SK-N-SH (cell line): ENCODE data around the gene TMPRSS6.

Experiments
- ELF1 ChIP-seq: IDR thresholded peaks from 2 replicates; pipeline ENCODE4 v1.4.0; 2012
- FOXM1 ChIP-seq: IDR thresholded peaks from 2 replicates; pipeline ENCODE4 v1.4.0; 2012; ENCODE audit warnings: low read depth, mild to moderate bottlenecking
- MXI1 ChIP-seq: IDR thresholded peaks from 2 replicates; pipeline ENCODE4 v1.6.1; 2012; ENCODE audit warnings: mild to moderate bottlenecking, low read depth, low read length, improper control_type of control experiment
- TAF1 ChIP-seq: IDR thresholded peaks from 2 replicates; pipeline ENCODE4 v1.6.1; 2012; ENCODE audit warnings: low read depth, mild to moderate bottlenecking, low read length, moderate library complexity, borderline replicate concordance
- TF ChIP-seq, protein P1 (sequence below): IDR thresholded peaks from 2 replicates; pipeline ENCODE4 v1.4.0; 2012; ENCODE audit warnings: low read depth, borderline replicate concordance
- TF ChIP-seq, protein P2 (sequence below): fragments of 200-600 bp; sonication (generic); IDR thresholded peaks from 2 replicates; pipeline ENCODE4 v1.6.1; 2017; ENCODE audit warnings: antibody characterized with exemption, mild to moderate bottlenecking, moderate library complexity

DNA sequence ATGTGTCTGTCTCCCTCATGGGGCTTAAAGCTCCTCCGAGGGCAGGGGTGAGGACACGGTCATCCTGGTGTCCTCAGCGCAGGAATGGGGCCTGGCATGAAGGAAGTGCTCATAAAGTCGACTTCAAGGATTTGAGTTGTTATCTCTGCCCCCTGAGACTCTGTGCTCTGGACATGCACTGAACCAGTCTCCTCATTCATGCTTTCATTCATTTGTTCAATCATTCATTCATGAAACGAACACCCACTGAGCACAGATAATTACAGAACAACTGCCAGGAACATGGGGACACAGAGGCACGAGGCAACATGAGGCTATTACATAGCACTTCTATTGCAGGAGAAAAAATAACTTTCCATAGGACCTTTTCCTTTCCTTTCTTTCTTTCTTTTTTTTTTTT lies 16.5 kb downstream of the TMPRSS6 start:
- TF ChIP-seq, protein P1, sequence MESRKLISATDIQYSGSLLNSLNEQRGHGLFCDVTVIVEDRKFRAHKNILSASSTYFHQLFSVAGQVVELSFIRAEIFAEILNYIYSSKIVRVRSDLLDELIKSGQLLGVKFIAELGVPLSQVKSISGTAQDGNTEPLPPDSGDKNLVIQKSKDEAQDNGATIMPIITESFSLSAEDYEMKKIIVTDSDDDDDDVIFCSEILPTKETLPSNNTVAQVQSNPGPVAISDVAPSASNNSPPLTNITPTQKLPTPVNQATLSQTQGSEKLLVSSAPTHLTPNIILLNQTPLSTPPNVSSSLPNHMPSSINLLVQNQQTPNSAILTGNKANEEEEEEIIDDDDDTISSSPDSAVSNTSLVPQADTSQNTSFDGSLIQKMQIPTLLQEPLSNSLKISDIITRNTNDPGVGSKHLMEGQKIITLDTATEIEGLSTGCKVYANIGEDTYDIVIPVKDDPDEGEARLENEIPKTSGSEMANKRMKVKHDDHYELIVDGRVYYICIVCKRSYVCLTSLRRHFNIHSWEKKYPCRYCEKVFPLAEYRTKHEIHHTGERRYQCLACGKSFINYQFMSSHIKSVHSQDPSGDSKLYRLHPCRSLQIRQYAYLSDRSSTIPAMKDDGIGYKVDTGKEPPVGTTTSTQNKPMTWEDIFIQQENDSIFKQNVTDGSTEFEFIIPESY: no peak
- TF ChIP-seq ELF1 (no peak), FOXM1 (no peak), MXI1 (no peak), TAF1 (no peak)
- TF ChIP-seq, protein P2, sequence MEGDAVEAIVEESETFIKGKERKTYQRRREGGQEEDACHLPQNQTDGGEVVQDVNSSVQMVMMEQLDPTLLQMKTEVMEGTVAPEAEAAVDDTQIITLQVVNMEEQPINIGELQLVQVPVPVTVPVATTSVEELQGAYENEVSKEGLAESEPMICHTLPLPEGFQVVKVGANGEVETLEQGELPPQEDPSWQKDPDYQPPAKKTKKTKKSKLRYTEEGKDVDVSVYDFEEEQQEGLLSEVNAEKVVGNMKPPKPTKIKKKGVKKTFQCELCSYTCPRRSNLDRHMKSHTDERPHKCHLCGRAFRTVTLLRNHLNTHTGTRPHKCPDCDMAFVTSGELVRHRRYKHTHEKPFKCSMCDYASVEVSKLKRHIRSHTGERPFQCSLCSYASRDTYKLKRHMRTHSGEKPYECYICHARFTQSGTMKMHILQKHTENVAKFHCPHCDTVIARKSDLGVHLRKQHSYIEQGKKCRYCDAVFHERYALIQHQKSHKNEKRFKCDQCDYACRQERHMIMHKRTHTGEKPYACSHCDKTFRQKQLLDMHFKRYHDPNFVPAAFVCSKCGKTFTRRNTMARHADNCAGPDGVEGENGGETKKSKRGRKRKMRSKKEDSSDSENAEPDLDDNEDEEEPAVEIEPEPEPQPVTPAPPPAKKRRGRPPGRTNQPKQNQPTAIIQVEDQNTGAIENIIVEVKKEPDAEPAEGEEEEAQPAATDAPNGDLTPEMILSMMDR: no peak
